Limb (tissue), 2 donors: Measurements from ENCODE around the gene CACHD1.
"Not testable (repeated sequence)": the region's sequence is repeated elsewhere in the genome, so short reads cannot be mapped to it uniquely, and the experiment has no call there.

ENCODE experiments used
- DNase-seq, 2 donors: peaks; one replicate each; pipeline ENCODE4 v3.0.0-alpha.2; 2016; ENCODE audit errors: extremely low spot score in 2 of 2

CACHD1 gene

GRCh38 chr1:64495878-64496277, 25.9 kb downstream of the CACHD1 start:
- DNase-seq, result no peak

- DNase-seq, result no peak
These were observed 26.7 kb downstream of the CACHD1 start for GRCh38 chr1:64496606-64497005.

- DNase-seq, result no peak
These were observed 27.4 kb downstream of the CACHD1 start for GRCh38 chr1:64497088-64497883.

GRCh38 chr1:64498325-64498724, 28.4 kb downstream of the CACHD1 start:
- DNase-seq, result no peak

- no peak for DNase-seq
These were observed 29.1 kb downstream of the CACHD1 start for GRCh38 chr1:64499011-64499410.

- no peak for DNase-seq
These were observed 30.0 kb downstream of the CACHD1 start for GRCh38 chr1:64499966-64500365.

GRCh38 chr1:64502083-64502482, 32.2 kb downstream of the CACHD1 start:
- no peak for DNase-seq

GRCh38 chr1:64502931-64503330, 33.0 kb downstream of the CACHD1 start:
- DNase-seq, result no peak

GRCh38 chr1:64505232-64505943, 35.5 kb downstream of the CACHD1 start:
- DNase-seq, result peak in 1 of 2 donors; percentile 74

- no peak for DNase-seq
These were observed 36.2 kb downstream of the CACHD1 start for GRCh38 chr1:64505944-64506655.

GRCh38 chr1:64508629-64509028, 38.7 kb downstream of the CACHD1 start:
- no peak for DNase-seq

GRCh38 chr1:64511044-64511443, 41.1 kb downstream of the CACHD1 start:
- DNase-seq, result no peak

- not testable (repeated sequence) for DNase-seq
These were observed 42.3 kb downstream of the CACHD1 start for GRCh38 chr1:64512206-64512605.

GRCh38 chr1:64513545-64513944, 43.6 kb downstream of the CACHD1 start:
- no peak for DNase-seq

GRCh38 chr1:64514197-64514765, 44.4 kb downstream of the CACHD1 start:
- DNase-seq, result peak in 1 of 2 donors; percentile 69

- DNase-seq, result no peak
These were observed 45.5 kb downstream of the CACHD1 start for GRCh38 chr1:64515427-64515826.

- DNase-seq, result no peak
These were observed 46.4 kb downstream of the CACHD1 start for GRCh38 chr1:64516301-64516700.

- DNase-seq, result no peak
These were observed 47.1 kb downstream of the CACHD1 start for GRCh38 chr1:64516803-64517568.

- DNase-seq, result no peak
These were observed 47.7 kb downstream of the CACHD1 start for GRCh38 chr1:64517640-64518039.

- DNase-seq, result no peak
These were observed 49.0 kb downstream of the CACHD1 start for GRCh38 chr1:64518692-64519481.
